HepG2 (cell line): ENCODE measurements around the gene WHAMM. TPM values are rescaled to one million over a fixed set of nuclear protein-coding genes. Genes with fewer than 3 reads are reported as not detected.

ENCODE experiments used
- ATAC-seq: fragments of 200-7000 bp; cut with Tn5 transposase; 3 replicates; pipeline ENCODE4 v1.9.1; 2020; ENCODE audit warnings: mild to moderate bottlenecking, moderate library complexity
- BruUV-seq: library from RNA; stranded (reverse); fragments of 400-500 nt; replicated peaks from 2 replicates; lab custom pipeline; 2021; lab: Mats Ljungman, UMichigan
- CTCF ChIA-PET: fragments of 300-600 bp; formaldehyde crosslinking; extraction: SDS; loops from one replicate; lab custom pipeline; 2021; ENCODE audit warnings: low total read pairs, inconsistent platforms, low intra/inter-chr PET ratio; lab: Yijun Ruan, JAX
- POLR2A ChIA-PET: fragments of 350-600 bp; sonication (Branson Sonifier 250); formaldehyde crosslinking; loops from one replicate; lab custom pipeline; 2020; ENCODE audit warnings: antibody characterized with exemption, inconsistent platforms; lab: Yijun Ruan, JAX
- DNase-seq: peaks from one replicate; pipeline ENCODE4 v3.0.0-alpha.2; 2015; ENCODE audit warnings: low spot score
- FAIRE-seq: peaks from 3 replicates; lab custom pipeline; 2011; peaks lifted over from hg19 to GRCh38; lab: Jason Lieb, UNC
- H2AFZ ChIP-seq: one replicate; pipeline ENCODE4 v1.6.1; 2011; ENCODE audit warnings: low read length, inconsistent platforms
- H3K27ac ChIP-seq: fragments of 300-600 bp; 3 replicates; pipeline ENCODE4 v1.8.0; 2011; ENCODE audit warnings: mixed run types, mild to moderate bottlenecking, mixed read lengths, low read length, inconsistent platforms; ENCODE audit not compliant: insufficient read depth; ENCODE audit errors: extremely low read length
- H3K27me3 ChIP-seq, 2 experiments: fragments of 200-600 bp in 1 of 2; 2 replicates in 1 of 2; 3 replicates in 1 of 2; pipeline versions ENCODE4 v1.6.0 to v1.8.0; 2011; ENCODE audit warnings: low read length in 2 of 2, mild to moderate bottlenecking in 2 of 2, moderate library complexity in 2 of 2, inconsistent platforms in 1 of 2; ENCODE audit not compliant: insufficient read depth in 2 of 2, control insufficient read depth in 1 of 2
- H3K36me3 ChIP-seq, 2 experiments: fragments of 200-600 bp in 1 of 2; replicated peaks in 1 of 2; 2 replicates in 1 of 2; 3 replicates in 1 of 2; pipeline versions ENCODE4 v1.5.1 to v1.8.0; 2011; ENCODE audit warnings: low read length in 2 of 2, inconsistent platforms in 1 of 2; ENCODE audit not compliant: insufficient read depth in 2 of 2, control insufficient read depth in 1 of 2
- H3K4me1 ChIP-seq: 2 replicates; pipeline ENCODE4 v1.5.1; 2012; ENCODE audit warnings: low read length, inconsistent platforms; ENCODE audit not compliant: insufficient read depth
- H3K4me2 ChIP-seq: 2 replicates; pipeline ENCODE4 v1.6.0; 2011; ENCODE audit warnings: low read depth, low read length, inconsistent platforms
- H3K4me3 ChIP-seq, 3 experiments: fragments of 200-600 bp in 1 of 3; sonication (generic), shearing (Covaris generic) in 1 of 3; replicated peaks in 1 of 3; 2 replicates each; pipeline ENCODE4 v1.5.1; 2011 to 2016; ENCODE audit warnings: low read length in 3 of 3, inconsistent platforms in 2 of 3, low read depth in 2 of 3, mild to moderate bottlenecking in 2 of 3, control low read depth in 1 of 3, mixed read lengths in 1 of 3; ENCODE audit not compliant: insufficient read depth in 1 of 3
- H3K79me2 ChIP-seq: one replicate; pipeline ENCODE4 v1.6.1; 2011; ENCODE audit warnings: low read length, inconsistent platforms; ENCODE audit not compliant: insufficient read depth
- H3K9ac ChIP-seq: 2 replicates; pipeline ENCODE4 v1.6.0; 2011; ENCODE audit warnings: mild to moderate bottlenecking, low read depth, low read length, inconsistent platforms; ENCODE audit not compliant: insufficient read depth
- H3K9me3 ChIP-seq: 2 replicates; pipeline ENCODE4 v1.5.1; 2012; ENCODE audit warnings: mild to moderate bottlenecking, low read length
- H4K20me1 ChIP-seq: 2 replicates; pipeline ENCODE4 v1.6.0; 2011; ENCODE audit warnings: inconsistent platforms, mild to moderate bottlenecking, low read length, moderate library complexity; ENCODE audit not compliant: insufficient read depth
- ADNP ChIP-seq: sonication (generic); formaldehyde crosslinking; IDR thresholded peaks from 2 replicates; pipeline ENCODE4 v1.4.0; 2020; ENCODE audit warnings: missing genetic modification reagents
- EHMT2 ChIP-seq: fragments of 200-600 bp; sonication (generic); IDR thresholded peaks from 2 replicates; pipeline ENCODE4 v1.7.0; 2017; ENCODE audit warnings: antibody characterized with exemption, low read depth, low read length, borderline replicate concordance
- FLYWCH1 ChIP-seq: sonication (generic); formaldehyde crosslinking; IDR thresholded peaks from 2 replicates; pipeline ENCODE4 v1.8.1; 2023; ENCODE audit warnings: mild to moderate bottlenecking, missing genetic modification reagents
- GATAD1 ChIP-seq: IDR thresholded peaks from 2 replicates; pipeline ENCODE4 v1.6.1; 2016; ENCODE audit warnings: missing genetic modification reagents, missing compliant biosample characterization
- NRL ChIP-seq: sonication (generic); formaldehyde crosslinking; IDR thresholded peaks from 2 replicates; pipeline ENCODE4 v1.5.0; 2020; ENCODE audit warnings: missing genetic modification reagents, mild to moderate bottlenecking, moderate library complexity, borderline replicate concordance
- REXO4 ChIP-seq: sonication (generic); formaldehyde crosslinking; IDR thresholded peaks from 2 replicates; pipeline ENCODE4 v1.8.0; 2022; ENCODE audit warnings: missing genetic modification reagents, mild to moderate bottlenecking, borderline replicate concordance
- SALL1 ChIP-seq: sonication (generic); formaldehyde crosslinking; IDR thresholded peaks from 2 replicates; pipeline ENCODE4 v1.8.0; 2022; ENCODE audit warnings: mild to moderate bottlenecking, missing genetic modification reagents
- ZNF264 ChIP-seq: sonication (generic); formaldehyde crosslinking; IDR thresholded peaks from 2 replicates; pipeline ENCODE4 v1.4.0; 2020; ENCODE audit warnings: missing genetic modification reagents
- ZNF430 ChIP-seq: sonication (generic); formaldehyde crosslinking; IDR thresholded peaks from 2 replicates; pipeline ENCODE4 v1.9.0; 2021; ENCODE audit warnings: mild to moderate bottlenecking, missing genetic modification reagents
- ZNF468 ChIP-seq: sonication (generic); formaldehyde crosslinking; IDR thresholded peaks from 2 replicates; pipeline ENCODE4 v1.8.0; 2022; ENCODE audit warnings: mild to moderate bottlenecking, moderate library complexity, missing genetic modification reagents
- ZNF563 ChIP-seq: sonication (generic); formaldehyde crosslinking; IDR thresholded peaks from 2 replicates; pipeline ENCODE4 v1.8.0; 2022; ENCODE audit warnings: mild to moderate bottlenecking, moderate library complexity, missing genetic modification reagents
- WGBS: methylation state at CpG from one replicate; pipeline ENCODE4 v1.1.6; 2017; ENCODE audit warnings: low lambda C conversion rate; 5-methylcytosine and 5-hydroxymethylcytosine counted together
- in situ Hi-C: cut with HindIII; loops from 2 replicates; pipeline ENCODE4 v1.10.0; 2017; ENCODE audit warnings: low pct_unique_long_range_greater_than_20kb; ENCODE audit not compliant: extremely low pct_ligation_motif_present
- intact Hi-C: fragments of 100-400 bp; cut with micrococcal nuclease; formaldehyde crosslinking; loops from one replicate; pipeline ENCODE4 v1.10.0; 2022; ENCODE audit not compliant: unreplicated experiment
- polyA plus RNA-seq, 8 experiments: library from polyadenylated mRNA; depleted of rRNA in 3 of 8; stranded (reverse) in 7 of 8; unstranded in 1 of 8; fragments of >200 nt; fragmentation: Illumina TruSeq in 4 of 8; extraction: Trizol in 4 of 8; gene quantifications; 2 replicates each; pipeline versions ENCODE4 v1.2.1 to v1.2.3, GENCODE V29; 2011 to 2016; ENCODE audit warnings: low read depth in 4 of 8, missing spikeins in 1 of 8, mixed read lengths in 1 of 8; ENCODE audit not compliant: insufficient read depth in 1 of 8
- total RNA-seq, 5 experiments: library from RNA; depleted of rRNA; stranded (reverse); fragments of >200 nt; fragmentation: Illumina TruSeq; extraction: Trizol; gene quantifications; 2 replicates each; pipeline ENCODE4 v1.2.3, GENCODE V29; 2016; ENCODE audit warnings: low read depth in 1 of 5
- TF ChIP-seq, protein P1 (sequence below): sonication (generic); formaldehyde crosslinking; conservative IDR thresholded peaks from 2 replicates; pipeline ENCODE4 v1.4.0; 2020; ENCODE audit warnings: mild to moderate bottlenecking, missing genetic modification reagents, moderate library complexity
- TF ChIP-seq, protein P2 (sequence below), 2 experiments: sonication (generic) in 1 of 2; formaldehyde crosslinking in 1 of 2; IDR thresholded peaks; 2 replicates each; pipeline versions ENCODE4 v1.6.1 to v1.9.0; 2014 to 2022; ENCODE audit warnings: antibody characterized with exemption in 1 of 2, borderline replicate concordance in 1 of 2, inconsistent platforms in 1 of 2, low read depth in 1 of 2, missing genetic modification reagents in 1 of 2
- TF ChIP-seq, protein P3 (sequence below): sonication (generic); formaldehyde crosslinking; IDR thresholded peaks from 2 replicates; pipeline ENCODE4 v1.5.1; 2020; ENCODE audit warnings: missing genetic modification reagents, mild to moderate bottlenecking, borderline replicate concordance

The WHAMM gene
- total and polyA plus RNA-seq, 2 of the 13 experiments (the other 11 are each of a cell fraction or from before 2014, with no cell fraction given), result 2.9 to 3.0 TPM

DNA sequence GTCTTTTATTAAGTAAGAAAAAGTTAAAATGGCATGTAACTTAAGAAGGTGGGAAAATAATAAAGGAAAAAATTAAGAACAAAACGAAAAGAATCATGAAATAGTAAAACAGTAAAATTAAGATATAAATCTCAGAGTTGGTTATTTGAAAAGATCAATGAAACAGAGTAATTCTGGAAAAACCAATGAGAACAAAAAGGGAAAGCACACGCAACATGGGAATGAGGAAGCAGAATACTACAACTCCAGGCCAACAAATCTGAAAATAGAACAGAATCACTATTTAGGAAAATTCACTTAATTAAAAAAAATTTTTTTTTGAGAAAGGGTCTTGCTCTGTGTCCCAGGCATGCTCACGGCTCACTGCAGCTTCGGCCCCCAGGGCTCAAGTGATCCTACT is 30.7 kb downstream of the WHAMM start:
- POLR2A ChIA-PET, result no interaction called here
- no peak for ATAC-seq
- no peak overlapping the region for H3K27ac ChIP-seq
- TF ChIP-seq ZNF563 (CRISPR knock-in tag) (no peak), REXO4 (CRISPR knock-in tag) (no peak), ZNF430 (CRISPR knock-in tag) (no peak), FLYWCH1 (CRISPR knock-in tag) (no peak), GATAD1 (no peak), ADNP (no peak), SALL1 (CRISPR knock-in tag) (no peak), ZNF468 (no peak), ZNF264 (CRISPR knock-in tag) (no peak), NRL (CRISPR knock-in tag) (no peak), EHMT2 (no peak)
- TF ChIP-seq, protein P1, sequence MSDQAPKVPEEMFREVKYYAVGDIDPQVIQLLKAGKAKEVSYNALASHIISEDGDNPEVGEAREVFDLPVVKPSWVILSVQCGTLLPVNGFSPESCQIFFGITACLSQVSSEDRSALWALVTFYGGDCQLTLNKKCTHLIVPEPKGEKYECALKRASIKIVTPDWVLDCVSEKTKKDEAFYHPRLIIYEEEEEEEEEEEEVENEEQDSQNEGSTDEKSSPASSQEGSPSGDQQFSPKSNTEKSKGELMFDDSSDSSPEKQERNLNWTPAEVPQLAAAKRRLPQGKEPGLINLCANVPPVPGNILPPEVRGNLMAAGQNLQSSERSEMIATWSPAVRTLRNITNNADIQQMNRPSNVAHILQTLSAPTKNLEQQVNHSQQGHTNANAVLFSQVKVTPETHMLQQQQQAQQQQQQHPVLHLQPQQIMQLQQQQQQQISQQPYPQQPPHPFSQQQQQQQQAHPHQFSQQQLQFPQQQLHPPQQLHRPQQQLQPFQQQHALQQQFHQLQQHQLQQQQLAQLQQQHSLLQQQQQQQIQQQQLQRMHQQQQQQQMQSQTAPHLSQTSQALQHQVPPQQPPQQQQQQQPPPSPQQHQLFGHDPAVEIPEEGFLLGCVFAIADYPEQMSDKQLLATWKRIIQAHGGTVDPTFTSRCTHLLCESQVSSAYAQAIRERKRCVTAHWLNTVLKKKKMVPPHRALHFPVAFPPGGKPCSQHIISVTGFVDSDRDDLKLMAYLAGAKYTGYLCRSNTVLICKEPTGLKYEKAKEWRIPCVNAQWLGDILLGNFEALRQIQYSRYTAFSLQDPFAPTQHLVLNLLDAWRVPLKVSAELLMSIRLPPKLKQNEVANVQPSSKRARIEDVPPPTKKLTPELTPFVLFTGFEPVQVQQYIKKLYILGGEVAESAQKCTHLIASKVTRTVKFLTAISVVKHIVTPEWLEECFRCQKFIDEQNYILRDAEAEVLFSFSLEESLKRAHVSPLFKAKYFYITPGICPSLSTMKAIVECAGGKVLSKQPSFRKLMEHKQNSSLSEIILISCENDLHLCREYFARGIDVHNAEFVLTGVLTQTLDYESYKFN (CRISPR knock-in tag), result no peak
- TF ChIP-seq, protein P2, sequence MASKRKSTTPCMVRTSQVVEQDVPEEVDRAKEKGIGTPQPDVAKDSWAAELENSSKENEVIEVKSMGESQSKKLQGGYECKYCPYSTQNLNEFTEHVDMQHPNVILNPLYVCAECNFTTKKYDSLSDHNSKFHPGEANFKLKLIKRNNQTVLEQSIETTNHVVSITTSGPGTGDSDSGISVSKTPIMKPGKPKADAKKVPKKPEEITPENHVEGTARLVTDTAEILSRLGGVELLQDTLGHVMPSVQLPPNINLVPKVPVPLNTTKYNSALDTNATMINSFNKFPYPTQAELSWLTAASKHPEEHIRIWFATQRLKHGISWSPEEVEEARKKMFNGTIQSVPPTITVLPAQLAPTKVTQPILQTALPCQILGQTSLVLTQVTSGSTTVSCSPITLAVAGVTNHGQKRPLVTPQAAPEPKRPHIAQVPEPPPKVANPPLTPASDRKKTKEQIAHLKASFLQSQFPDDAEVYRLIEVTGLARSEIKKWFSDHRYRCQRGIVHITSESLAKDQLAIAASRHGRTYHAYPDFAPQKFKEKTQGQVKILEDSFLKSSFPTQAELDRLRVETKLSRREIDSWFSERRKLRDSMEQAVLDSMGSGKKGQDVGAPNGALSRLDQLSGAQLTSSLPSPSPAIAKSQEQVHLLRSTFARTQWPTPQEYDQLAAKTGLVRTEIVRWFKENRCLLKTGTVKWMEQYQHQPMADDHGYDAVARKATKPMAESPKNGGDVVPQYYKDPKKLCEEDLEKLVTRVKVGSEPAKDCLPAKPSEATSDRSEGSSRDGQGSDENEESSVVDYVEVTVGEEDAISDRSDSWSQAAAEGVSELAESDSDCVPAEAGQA (IDR thresholded peaks at IDR 0.05; ENCODE audit: low read depth), result no peak
- TF ChIP-seq, protein P2 (CRISPR knock-in tag; IDR thresholded peaks at IDR 0.05; ENCODE audit: borderline replicate concordance), result no peak
- TF ChIP-seq, protein P3, sequence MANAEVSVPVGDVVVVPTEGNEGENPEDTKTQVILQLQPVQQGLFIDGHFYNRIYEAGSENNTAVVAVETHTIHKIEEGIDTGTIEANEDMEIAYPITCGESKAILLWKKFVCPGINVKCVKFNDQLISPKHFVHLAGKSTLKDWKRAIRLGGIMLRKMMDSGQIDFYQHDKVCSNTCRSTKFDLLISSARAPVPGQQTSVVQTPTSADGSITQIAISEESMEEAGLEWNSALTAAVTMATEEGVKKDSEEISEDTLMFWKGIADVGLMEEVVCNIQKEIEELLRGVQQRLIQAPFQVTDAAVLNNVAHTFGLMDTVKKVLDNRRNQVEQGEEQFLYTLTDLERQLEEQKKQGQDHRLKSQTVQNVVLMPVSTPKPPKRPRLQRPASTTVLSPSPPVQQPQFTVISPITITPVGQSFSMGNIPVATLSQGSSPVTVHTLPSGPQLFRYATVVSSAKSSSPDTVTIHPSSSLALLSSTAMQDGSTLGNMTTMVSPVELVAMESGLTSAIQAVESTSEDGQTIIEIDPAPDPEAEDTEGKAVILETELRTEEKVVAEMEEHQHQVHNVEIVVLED (CRISPR knock-in tag), result no peak
- TF ChIP-seq, all 625 proteins: peak for 0
- Histone ChIP-seq H3K4me2 (no peak overlapping the region), H2AFZ (no peak overlapping the region), H3K9ac (no peak overlapping the region), H3K27me3 (no peaks in the 10 kb centered on the region), H3K9me3 (no peaks in the 10 kb centered on the region), H4K20me1 (no peaks in the 10 kb centered on the region), H3K36me3 (peaks cover 2 to 11% of the 10 kb centered on the region in 2 experiments; a peak in 1 of 5 replicates), H3K4me1 (no peaks in the 10 kb centered on the region), H3K79me2 (no peaks in the 10 kb centered on the region), H3K4me3 (no peak overlapping the region)
- 81% methylated on average over 4 of the region's 4 CpGs for WGBS
- in situ Hi-C loops (no loop called here), intact Hi-C loops (no loop called here)
- FAIRE-seq (no peak), DNase-seq (no peak)
- no TSS peak for BruUV-seq
- CTCF ChIA-PET, result no interaction called here
